T-cell (primary cell): ENCODE measurements around the gene ID2. TPM values are rescaled to one million over a fixed set of nuclear protein-coding genes. Genes with fewer than 3 reads are reported as not detected.

Experiments
- ATAC-seq, 4 experiments: fragments of 200-7000 bp in 3 of 4; fragments of 150-1000 bp in 1 of 4; cut with Tn5 transposase; replicated peaks in 1 of 4; 1 replicate in 3 of 4; 2 replicates in 1 of 4; pipeline ENCODE4 v1.10.0; 2021; ENCODE audit warnings: moderate library complexity in 3 of 4, mild to moderate bottlenecking in 2 of 4, moderate number of reproducible peaks in 1 of 4
- CTCF ChIA-PET, 2 donors: fragments of 300-600 bp; sonication (Branson Sonifier 250); formaldehyde crosslinking; loops; one replicate each; lab custom pipeline; 2022; ENCODE audit warnings: antibody characterized with exemption in 2 of 2; lab: Charles Lee
- POLR2A ChIA-PET, 2 donors: fragments of 300-600 bp; sonication (Branson Sonifier 250); formaldehyde crosslinking; loops; one replicate each; lab custom pipeline; 2022; ENCODE audit warnings: antibody characterized with exemption in 2 of 2; lab: Charles Lee
- DNase-seq, 35 experiments: peaks; one replicate each; pipeline versions ENCODE4 v3.0.0 to v3.0.0-alpha.2; 2013 to 2023
- H3K27ac ChIP-seq: one replicate; pipeline ENCODE4 v1.5.1; 2013; ENCODE audit warnings: low read length
- H3K27me3 ChIP-seq, 2 experiments: replicated peaks in 1 of 2; 1 replicate in 1 of 2; 2 replicates in 1 of 2; pipeline versions ENCODE4 v1.6.1 to v1.7.0; 2013; ENCODE audit warnings: low read length in 1 of 2, mixed read lengths in 1 of 2; ENCODE audit not compliant: control insufficient read depth in 2 of 2, insufficient read depth in 2 of 2; ENCODE audit errors: extremely low read depth in 1 of 2
- H3K36me3 ChIP-seq, 2 donors: 1 replicate in 1 of 2; 2 replicates in 1 of 2; pipeline versions ENCODE4 v1.6.1 to v1.7.0; 2013; ENCODE audit warnings: low read length in 1 of 2; ENCODE audit not compliant: control insufficient read depth in 2 of 2, insufficient read depth in 1 of 2; ENCODE audit errors: extremely low read depth in 1 of 2
- H3K4me1 ChIP-seq, 2 experiments: 1 replicate in 1 of 2; 2 replicates in 1 of 2; pipeline versions ENCODE4 v1.6.1 to v1.7.0; 2013; ENCODE audit warnings: low read length in 2 of 2, mixed read lengths in 1 of 2; ENCODE audit not compliant: insufficient read depth in 2 of 2, control insufficient read depth in 1 of 2; ENCODE audit errors: extremely low read depth in 1 of 2
- H3K4me3 ChIP-seq, 2 donors: 1 replicate in 1 of 2; 2 replicates in 1 of 2; pipeline versions ENCODE4 v1.5.1 to v1.7.0; 2013; ENCODE audit warnings: mild to moderate bottlenecking in 2 of 2, low read length in 1 of 2, moderate library complexity in 1 of 2; ENCODE audit not compliant: control insufficient read depth in 1 of 2; ENCODE audit errors: extremely low read depth in 1 of 2
- H3K9me3 ChIP-seq: 2 replicates; pipeline ENCODE4 v1.7.0; 2013
- H3K27ac Mint-ChIP-seq, 2 donors: one replicate each; pipeline ENCODE4 v1.8.0; 2020 to 2021; ENCODE audit warnings: mild to moderate bottlenecking in 2 of 2, mixed read lengths in 2 of 2
- H3K27me3 Mint-ChIP-seq, 2 donors: one replicate each; pipeline ENCODE4 v1.8.0; 2021 to 2022; ENCODE audit warnings: mixed read lengths in 2 of 2
- H3K36me3 Mint-ChIP-seq: one replicate; pipeline ENCODE4 v1.8.0; 2021; ENCODE audit warnings: mixed read lengths
- H3K4me1 Mint-ChIP-seq, 3 donors: one replicate each; pipeline ENCODE4 v1.8.0; 2020 to 2022; ENCODE audit warnings: mixed read lengths in 3 of 3, mild to moderate bottlenecking in 1 of 3
- H3K4me3 Mint-ChIP-seq, 3 donors: one replicate each; pipeline ENCODE4 v1.8.0; 2020 to 2022; ENCODE audit warnings: mild to moderate bottlenecking in 3 of 3, mixed read lengths in 3 of 3, moderate library complexity in 3 of 3
- H3K9me3 Mint-ChIP-seq, 3 donors: one replicate each; pipeline ENCODE4 v1.8.0; 2020 to 2022; ENCODE audit warnings: mixed read lengths in 3 of 3
- WGBS: methylation state at CpG from one replicate; pipeline ENCODE4 v1.1.5; 2013; ENCODE audit warnings: missing lambda C conversion rate; ENCODE audit not compliant: insufficient coverage; 5-methylcytosine and 5-hydroxymethylcytosine counted together
- total RNA-seq, 35 experiments: library from RNA in 6 of 35; stranded (reverse) in 6 of 35; fragments of 120-200 nt in 1 of 35; gene quantifications; one replicate each; pipeline versions ENCODE4 v1.2.1 to v1.2.4 and lab custom pipeline; 2013 to 2026

ID2 gene
- total RNA-seq, 5 donors from 2014 or later (not counting 1 experiment from before 2014, with no cell fraction given) = 55.5 to 153 (median 71.1) TPM

GRCh38 chr2:8671802-8672201 is 10.1 kb upstream of the ID2 start:
- no CpG with 5 or more reads among the region's 3 CpGs for WGBS
- Histone ChIP-seq H3K36me3 (no peaks in the 10 kb centered on the region), H3K9me3 (no peaks in the 10 kb centered on the region), H3K27me3 (peaks cover 4 to 27% of the 10 kb centered on the region in 2 experiments), H3K4me3 (no peak overlapping the region), H3K4me1 (peaks cover under 1 to 7% of the 10 kb centered on the region in 2 experiments), H3K27ac (no peak overlapping the region)
- Mint-ChIP-seq H3K27ac (no peak overlapping the region), H3K4me1 (no peaks in the 10 kb centered on the region), H3K36me3 (peaks cover 11% of the 10 kb centered on the region), H3K27me3 (peaks cover 12 to 28% of the 10 kb centered on the region in 2 donors), H3K9me3 (peaks cover 10 to 20% (median 17%) of the 10 kb centered on the region in 3 donors), H3K4me3 (no peak overlapping the region)
- ChIA-PET CTCF (interaction anchor here in 1 of 2 donors (0.5 kb wide), 1 partner anchor 537 kb away, joined by 4 read pairs; no protein-coding TSS in a partner anchor), POLR2A (no interaction called here)
- no peak for ATAC-seq
- DNase-seq = no peak

- H3K9me3 Mint-ChIP-seq = peaks cover 10 to 20% (median 17%) of the 10 kb centered on the region in 3 donors
- no peak overlapping the region for H3K4me3 Mint-ChIP-seq
- H3K4me3 ChIP-seq = no peak overlapping the region
- WGBS = 100% methylated on average over 1 of the region's 3 CpGs
- no peak for DNase-seq
- peaks cover 10 to 11% (median 11%) of the 10 kb centered on the region in 3 donors for H3K4me1 Mint-ChIP-seq
- ChIA-PET POLR2A (no interaction called here), CTCF (no interaction called here)
- peaks cover 22 to 40% of the 10 kb centered on the region in 2 donors for H3K27me3 Mint-ChIP-seq
- no peaks in the 10 kb centered on the region for H3K9me3 ChIP-seq
- no peak overlapping the region for H3K27ac ChIP-seq
- no peak for ATAC-seq
- H3K36me3 Mint-ChIP-seq = peaks cover 11% of the 10 kb centered on the region
- H3K4me1 ChIP-seq = peaks cover 4 to 18% of the 10 kb centered on the region in 2 experiments
- no peak overlapping the region for H3K27ac Mint-ChIP-seq
- no peaks in the 10 kb centered on the region for H3K36me3 ChIP-seq
- peaks cover 4 to 37% of the 10 kb centered on the region in 2 experiments for H3K27me3 ChIP-seq
Measured at GRCh38 chr2:8672940-8673339, 8.9 kb upstream of the ID2 start.

- CTCF ChIA-PET = no interaction called here
- peaks cover 10 to 20% (median 17%) of the 10 kb centered on the region in 3 donors for H3K9me3 Mint-ChIP-seq
- peaks cover 24 to 43% of the 10 kb centered on the region in 2 donors for H3K27me3 Mint-ChIP-seq
- H3K27me3 ChIP-seq = peaks cover 4 to 41% of the 10 kb centered on the region in 2 experiments
- POLR2A ChIA-PET = no interaction called here
- H3K4me1 Mint-ChIP-seq = peaks cover 13 to 15% (median 15%) of the 10 kb centered on the region in 3 donors
- H3K4me1 ChIP-seq = peaks cover 8 to 22% of the 10 kb centered on the region in 2 experiments
- no peak overlapping the region for H3K27ac ChIP-seq
- no peak overlapping the region for H3K27ac Mint-ChIP-seq
- H3K36me3 Mint-ChIP-seq = peaks cover 11% of the 10 kb centered on the region
- H3K9me3 ChIP-seq = no peaks in the 10 kb centered on the region
- H3K4me3 ChIP-seq = no peak overlapping the region
- DNase-seq = no peak
- WGBS = 100% methylated on average over 1 of the region's 3 CpGs
- no peak for ATAC-seq
- no peak overlapping the region for H3K4me3 Mint-ChIP-seq
- no peaks in the 10 kb centered on the region for H3K36me3 ChIP-seq
Measured at GRCh38 chr2:8673381-8673780, 8.5 kb upstream of the ID2 start.

GRCh38 chr2:8674420-8675009 is 7.3 kb upstream of the ID2 start:
- H3K27me3 ChIP-seq = peaks cover 4 to 45% of the 10 kb centered on the region in 2 experiments
- ChIA-PET CTCF (no interaction called here), POLR2A (no interaction called here)
- peaks cover 24 to 43% of the 10 kb centered on the region in 2 donors for H3K27me3 Mint-ChIP-seq
- no peak overlapping the region for H3K27ac Mint-ChIP-seq
- peaks cover 11 to 29% of the 10 kb centered on the region in 2 experiments for H3K4me1 ChIP-seq
- ATAC-seq = no peak
- H3K9me3 ChIP-seq = no peaks in the 10 kb centered on the region
- no peak overlapping the region for H3K27ac ChIP-seq
- no peaks in the 10 kb centered on the region for H3K36me3 ChIP-seq
- no peak overlapping the region for H3K4me3 Mint-ChIP-seq
- H3K9me3 Mint-ChIP-seq = peaks cover 10 to 20% (median 17%) of the 10 kb centered on the region in 3 donors
- no peak for DNase-seq
- H3K4me3 ChIP-seq = no peak overlapping the region
- H3K4me1 Mint-ChIP-seq = peaks cover 16 to 19% (median 17%) of the 10 kb centered on the region in 3 donors
- H3K36me3 Mint-ChIP-seq = peaks cover 11% of the 10 kb centered on the region
- 89% methylated on average over 6 of the region's 8 CpGs for WGBS

GRCh38 chr2:8675543-8675942 is 6.3 kb upstream of the ID2 start:
- no peaks in the 10 kb centered on the region for H3K9me3 ChIP-seq
- H3K4me1 ChIP-seq = peaks cover 16 to 39% of the 10 kb centered on the region in 2 experiments
- H3K4me1 Mint-ChIP-seq = peaks cover 22 to 28% (median 26%) of the 10 kb centered on the region in 3 donors
- H3K4me3 ChIP-seq = no peak overlapping the region
- H3K27ac ChIP-seq = no peak overlapping the region
- H3K27me3 Mint-ChIP-seq = peaks cover 27 to 43% of the 10 kb centered on the region in 2 donors
- H3K27me3 ChIP-seq = peaks cover 4 to 45% of the 10 kb centered on the region in 2 experiments
- ATAC-seq = no peak
- H3K4me3 Mint-ChIP-seq = no peak overlapping the region
- peaks cover 11% of the 10 kb centered on the region for H3K36me3 Mint-ChIP-seq
- no peak for DNase-seq
- CTCF ChIA-PET = no interaction called here
- no peak overlapping the region for H3K27ac Mint-ChIP-seq
- no peaks in the 10 kb centered on the region for H3K36me3 ChIP-seq
- POLR2A ChIA-PET = no interaction called here
- peaks cover 10 to 20% (median 17%) of the 10 kb centered on the region in 3 donors for H3K9me3 Mint-ChIP-seq
- 97% methylated on average over 3 of the region's 5 CpGs for WGBS

- H3K9me3 Mint-ChIP-seq = peaks cover 10 to 20% (median 17%) of the 10 kb centered on the region in 3 donors
- ChIA-PET POLR2A (no interaction called here), CTCF (no interaction called here)
- H3K27me3 Mint-ChIP-seq = peaks cover 25 to 40% of the 10 kb centered on the region in 2 donors
- no peak overlapping the region for H3K4me3 Mint-ChIP-seq
- Histone ChIP-seq H3K9me3 (no peaks in the 10 kb centered on the region), H3K4me1 (peaks cover 20 to 45% of the 10 kb centered on the region in 2 experiments), H3K27ac (no peak overlapping the region), H3K36me3 (no peaks in the 10 kb centered on the region), H3K27me3 (peaks cover 4 to 45% of the 10 kb centered on the region in 2 experiments), H3K4me3 (peak overlapping the region in 1 of 2 donors; percentile 15)
- DNase-seq (no peak), ATAC-seq (no peak)
- H3K4me1 Mint-ChIP-seq = peaks cover 29 to 36% (median 33%) of the 10 kb centered on the region in 3 donors
- H3K36me3 Mint-ChIP-seq = peaks cover 11% of the 10 kb centered on the region
- 47% methylated on average over 49 of the region's 51 CpGs for whole genome bisulfite sequencing
- H3K27ac Mint-ChIP-seq = no peak overlapping the region
Measured at GRCh38 chr2:8676191-8676920, 5.5 kb upstream of the ID2 start.
